Measurements from ENCODE around the gene HLA-B. TPM values are rescaled to one million over a fixed set of nuclear protein-coding genes. Genes with fewer than 3 reads are reported as not detected.

HLA-B gene
- total RNA-seq, 1 experiment from 2014 or later, result 68.6 TPM

DNA sequence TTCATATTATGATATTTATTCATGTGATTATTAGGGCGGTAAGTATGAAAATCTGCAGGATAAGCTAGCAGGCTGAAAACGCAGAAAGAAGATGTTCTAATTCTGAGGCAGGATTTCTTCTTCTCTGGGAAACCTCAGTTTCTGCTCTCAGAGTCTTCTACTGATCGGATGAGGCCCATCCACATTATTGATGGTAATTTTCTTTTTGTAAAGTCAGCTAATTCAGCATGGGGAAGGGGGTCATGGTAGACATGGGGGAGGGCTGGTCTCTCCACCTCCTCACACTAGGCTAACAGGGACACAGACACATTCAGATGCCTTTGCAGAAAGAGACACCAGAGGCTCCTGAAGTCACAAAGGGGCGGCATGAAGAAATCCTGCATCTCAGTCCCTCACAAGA is 24.7 kb upstream of the HLA-B start:
- no CpG with 5 or more reads among the region's 4 CpGs for WGBS (ENCODE audit: extremely low coverage, insufficient read length, low lambda C conversion rate)
- no peak overlapping the region for H4K8ac ChIP-seq (replicated peaks; ENCODE audit: insufficient read length, low read depth, low read length)
- H2BK15ac ChIP-seq (ENCODE audit: low read depth, low read length), result no peak overlapping the region
- no peaks in the 10 kb centered on the region for H3K79me2 ChIP-seq (ENCODE audit: insufficient read depth, low read length)
- no peak overlapping the region for H3K4me3 Mint-ChIP-seq
- no peak overlapping the region for H3K56ac ChIP-seq (ENCODE audit: insufficient read length, low read depth, low read length)
- no peak overlapping the region for H3K9ac ChIP-seq (ENCODE audit: extremely low read depth, insufficient read length, low read length)
- H4K91ac ChIP-seq (ENCODE audit: insufficient read length, low read depth, low read length), result no peak overlapping the region
- H2BK120ac ChIP-seq (ENCODE audit: low read depth, low read length, poor library complexity, severe bottlenecking), result no peak overlapping the region
- H3K9me3 ChIP-seq (ENCODE audit: control insufficient read depth, low read depth, low read length), result no peaks in the 10 kb centered on the region
- no peak overlapping the region for H2AFZ ChIP-seq (ENCODE audit: low read length)
- no peak overlapping the region for H2BK20ac ChIP-seq (ENCODE audit: low read depth, low read length, poor library complexity, severe bottlenecking)
- H4K20me1 ChIP-seq (ENCODE audit: control insufficient read depth, insufficient read depth, insufficient read length), result no peaks in the 10 kb centered on the region
- H2BK5ac ChIP-seq (ENCODE audit: insufficient read length, low read length), result no peak overlapping the region
- DNase-seq, result no peak
- no peak overlapping the region for H3T11ph ChIP-seq (ENCODE audit: low read length)
- H3K4me2 ChIP-seq (ENCODE audit: insufficient read depth, insufficient read length, low read length), result no peak overlapping the region
- H3K27ac ChIP-seq (ENCODE audit: insufficient read length, low read depth, low read length), result no peak overlapping the region
- no peak overlapping the region for H3K14ac ChIP-seq (ENCODE audit: insufficient read depth, low read length)
- no peaks in the 10 kb centered on the region for H3K36me3 Mint-ChIP-seq (ENCODE audit: insufficient read depth in 1 of 3, low read depth in 3 of 3)
- no peak overlapping the region for H3K4ac ChIP-seq (ENCODE audit: low read depth, low read length)
- no peak overlapping the region for H2BK12ac ChIP-seq (ENCODE audit: insufficient read length, low read depth, low read length)
- H3K23me2 ChIP-seq (ENCODE audit: insufficient read length, low read depth, low read length, poor library complexity, severe bottlenecking), result no peaks in the 10 kb centered on the region
- no peak for TF ChIP-seq CTCF (conservative IDR thresholded peaks at IDR 0.05)
- no peak overlapping the region for H3K18ac ChIP-seq (ENCODE audit: insufficient read length, low read depth, low read length)
- no peak overlapping the region for H3K27ac Mint-ChIP-seq
- no peaks in the 10 kb centered on the region for H3K79me1 ChIP-seq (ENCODE audit: insufficient read depth, low read depth, low read length, poor library complexity, severe bottlenecking)
- no peaks in the 10 kb centered on the region for H3K4me1 ChIP-seq (ENCODE audit: insufficient read depth, low read length)
- H3K9me3 Mint-ChIP-seq, result no peaks in the 10 kb centered on the region
- no peak overlapping the region for H4K5ac ChIP-seq (ENCODE audit: insufficient read length, low read depth, low read length)
- no peaks in the 10 kb centered on the region; the same call in 1 of the 2 replicates for H3K27me3 ChIP-seq (ENCODE audit: insufficient read depth, low read length)
- H3K27me3 Mint-ChIP-seq (ENCODE audit: low read depth), result peaks cover 5% of the 10 kb centered on the region
- no peak overlapping the region for H2AK5ac ChIP-seq (ENCODE audit: insufficient read length, low read length)
- H3K4me1 Mint-ChIP-seq, result peaks cover under 1% of the 10 kb centered on the region in 2 experiments; a peak in 2 of 4 replicates
- no peak overlapping the region for H3K23ac ChIP-seq (ENCODE audit: insufficient read length, low read depth, low read length)
